ENCODE measurements around the gene KRT85.

KRT85 gene

DNA sequence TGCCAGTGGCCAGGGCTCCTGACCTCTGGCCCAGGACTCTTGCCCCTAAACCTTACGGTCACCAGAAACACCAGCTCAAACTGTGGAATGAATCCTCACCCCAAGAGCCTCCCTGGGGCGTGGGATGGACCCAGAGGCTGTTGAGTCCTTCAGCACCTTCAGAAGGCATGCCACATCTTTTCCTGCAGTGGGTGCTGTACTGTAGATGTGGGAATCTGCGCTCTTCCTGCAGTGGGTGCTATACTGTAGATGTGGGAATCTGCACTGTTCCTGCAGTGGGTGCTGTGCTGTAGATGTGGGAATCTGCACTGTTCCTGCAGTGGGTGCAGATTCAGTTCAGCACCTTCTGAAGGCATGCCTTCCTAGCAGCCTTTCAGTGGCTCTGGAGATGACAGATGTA is 37.7 kb upstream of the KRT85 start:
- Histone ChIP-seq H3K36me3 (ENCODE audit: insufficient read depth, low read length) (no peaks in the 10 kb centered on the region), H4K20me1 (ENCODE audit: insufficient read depth, low read length, poor library complexity, severe bottlenecking) (no peaks in the 10 kb centered on the region), H3F3A (ENCODE audit: low read depth) (no peaks in the 10 kb centered on the region), H3K4me3 (ENCODE audit: low read length, poor library complexity, severe bottlenecking) (no peak overlapping the region), H3K27me3 (ENCODE audit: insufficient read depth, low read length, poor library complexity, severe bottlenecking) (no peaks in the 10 kb centered on the region), H3K79me2 (ENCODE audit: insufficient read depth, low read length) (no peaks in the 10 kb centered on the region), H3K4me2 (ENCODE audit: low read depth, low read length, poor library complexity, severe bottlenecking) (no peak overlapping the region), H3K9ac (ENCODE audit: low read depth, low read length, poor library complexity, severe bottlenecking) (no peak overlapping the region), H3K9me3 (ENCODE audit: insufficient read depth, low read depth, low read length) (no peaks in the 10 kb centered on the region), H3K4me1 (ENCODE audit: insufficient read depth, low read length, poor library complexity, severe bottlenecking) (no peaks in the 10 kb centered on the region), H2AFZ (ENCODE audit: low read length) (no peak overlapping the region), H3K9me2 (replicated peaks; ENCODE audit: low read depth, low read length) (no peaks in the 10 kb centered on the region)
- TF ChIP-seq, protein P1, sequence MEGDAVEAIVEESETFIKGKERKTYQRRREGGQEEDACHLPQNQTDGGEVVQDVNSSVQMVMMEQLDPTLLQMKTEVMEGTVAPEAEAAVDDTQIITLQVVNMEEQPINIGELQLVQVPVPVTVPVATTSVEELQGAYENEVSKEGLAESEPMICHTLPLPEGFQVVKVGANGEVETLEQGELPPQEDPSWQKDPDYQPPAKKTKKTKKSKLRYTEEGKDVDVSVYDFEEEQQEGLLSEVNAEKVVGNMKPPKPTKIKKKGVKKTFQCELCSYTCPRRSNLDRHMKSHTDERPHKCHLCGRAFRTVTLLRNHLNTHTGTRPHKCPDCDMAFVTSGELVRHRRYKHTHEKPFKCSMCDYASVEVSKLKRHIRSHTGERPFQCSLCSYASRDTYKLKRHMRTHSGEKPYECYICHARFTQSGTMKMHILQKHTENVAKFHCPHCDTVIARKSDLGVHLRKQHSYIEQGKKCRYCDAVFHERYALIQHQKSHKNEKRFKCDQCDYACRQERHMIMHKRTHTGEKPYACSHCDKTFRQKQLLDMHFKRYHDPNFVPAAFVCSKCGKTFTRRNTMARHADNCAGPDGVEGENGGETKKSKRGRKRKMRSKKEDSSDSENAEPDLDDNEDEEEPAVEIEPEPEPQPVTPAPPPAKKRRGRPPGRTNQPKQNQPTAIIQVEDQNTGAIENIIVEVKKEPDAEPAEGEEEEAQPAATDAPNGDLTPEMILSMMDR (conservative IDR thresholded peaks at IDR 0.05; ENCODE audit: low read length) = no peak
- TF ChIP-seq EZH2phosphoT487 (IDR thresholded peaks at IDR 0.05; ENCODE audit: borderline replicate concordance) = no peak

DNA sequence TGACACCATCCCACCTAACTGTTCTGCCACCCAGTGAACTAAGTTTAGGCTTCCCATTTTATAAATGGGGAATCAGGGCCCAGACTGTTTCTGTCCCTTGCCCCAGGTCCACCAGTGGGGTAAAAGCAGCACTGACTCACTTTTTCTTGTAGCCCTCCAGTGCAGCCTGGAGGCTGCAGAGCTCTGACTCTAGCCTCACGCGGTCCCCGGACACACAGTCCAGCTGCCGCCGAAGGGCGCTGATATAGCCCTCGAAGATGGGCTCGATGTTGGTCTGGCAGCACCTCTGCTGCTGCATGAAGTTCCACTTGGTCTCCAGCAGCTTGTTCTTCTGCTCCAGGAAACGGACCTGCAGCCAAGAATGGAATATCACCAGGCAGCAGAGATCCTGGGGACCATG is 36.3 kb upstream of the KRT85 start:
- no peaks in the 10 kb centered on the region for H3F3A ChIP-seq (ENCODE audit: low read depth)
- H3K9me3 ChIP-seq (ENCODE audit: insufficient read depth, low read depth, low read length) = no peaks in the 10 kb centered on the region
- no peaks in the 10 kb centered on the region for H4K20me1 ChIP-seq (ENCODE audit: insufficient read depth, low read length, poor library complexity, severe bottlenecking)
- H2AFZ ChIP-seq (ENCODE audit: low read length) = no peak overlapping the region
- no peak overlapping the region for H3K4me2 ChIP-seq (ENCODE audit: low read depth, low read length, poor library complexity, severe bottlenecking)
- H3K9ac ChIP-seq (ENCODE audit: low read depth, low read length, poor library complexity, severe bottlenecking) = no peak overlapping the region
- no peaks in the 10 kb centered on the region for H3K36me3 ChIP-seq (ENCODE audit: insufficient read depth, low read length)
- H3K79me2 ChIP-seq (ENCODE audit: insufficient read depth, low read length) = no peaks in the 10 kb centered on the region
- no peaks in the 10 kb centered on the region for H3K27me3 ChIP-seq (ENCODE audit: insufficient read depth, low read length, poor library complexity, severe bottlenecking)
- no peaks in the 10 kb centered on the region for H3K4me1 ChIP-seq (ENCODE audit: insufficient read depth, low read length, poor library complexity, severe bottlenecking)
- no peaks in the 10 kb centered on the region for H3K9me2 ChIP-seq (replicated peaks; ENCODE audit: low read depth, low read length)
- TF ChIP-seq, protein P1 (conservative IDR thresholded peaks at IDR 0.05; ENCODE audit: low read length) = no peak
- TF ChIP-seq EZH2phosphoT487 (IDR thresholded peaks at IDR 0.05; ENCODE audit: borderline replicate concordance) = no peak
- H3K4me3 ChIP-seq (ENCODE audit: low read length, poor library complexity, severe bottlenecking) = no peak overlapping the region

DNA sequence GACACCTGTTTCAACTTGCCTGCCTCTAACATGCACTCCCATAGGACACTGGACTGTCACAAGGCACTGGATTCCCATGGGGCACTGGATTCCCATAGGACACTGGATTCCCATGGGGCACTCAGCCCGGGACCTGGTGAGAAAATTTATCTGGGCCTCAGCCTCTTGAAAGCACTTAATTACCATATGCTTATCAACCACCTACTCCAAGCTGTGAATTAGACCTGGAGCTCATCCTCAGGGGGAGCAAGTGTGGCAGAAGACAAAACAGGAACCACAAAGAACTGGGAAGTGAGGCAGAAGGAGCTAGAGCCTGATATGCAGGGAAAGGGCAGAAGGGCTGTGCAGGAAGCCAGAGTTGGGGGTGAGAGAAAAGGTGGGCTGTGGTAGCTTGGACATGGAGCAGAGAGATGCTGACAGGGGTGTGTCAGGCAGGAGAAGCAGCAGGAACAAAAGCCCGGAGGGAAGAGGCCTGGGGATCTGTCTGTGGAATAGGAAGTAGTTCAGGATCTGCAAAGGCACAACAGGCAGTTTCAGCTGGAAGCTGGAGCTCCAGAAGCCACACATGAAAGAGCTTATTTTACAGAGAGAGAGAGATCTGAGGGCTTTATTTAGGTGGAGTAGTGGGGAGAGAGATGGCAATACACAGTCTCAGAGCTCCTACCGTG is 35.7 kb upstream of the KRT85 start:
- no peaks in the 10 kb centered on the region for H3K9me2 ChIP-seq (replicated peaks; ENCODE audit: low read depth, low read length)
- no peak overlapping the region for H3K4me2 ChIP-seq (ENCODE audit: low read depth, low read length, poor library complexity, severe bottlenecking)
- H3K4me1 ChIP-seq (ENCODE audit: insufficient read depth, low read length, poor library complexity, severe bottlenecking) = no peaks in the 10 kb centered on the region
- H3K9ac ChIP-seq (ENCODE audit: low read depth, low read length, poor library complexity, severe bottlenecking) = no peak overlapping the region
- no peaks in the 10 kb centered on the region for H3F3A ChIP-seq (ENCODE audit: low read depth)
- TF ChIP-seq, protein P1 (conservative IDR thresholded peaks at IDR 0.05; ENCODE audit: low read length) = no peak
- TF ChIP-seq EZH2phosphoT487 (IDR thresholded peaks at IDR 0.05; ENCODE audit: borderline replicate concordance) = no peak
- no peaks in the 10 kb centered on the region for H3K79me2 ChIP-seq (ENCODE audit: insufficient read depth, low read length)
- H3K9me3 ChIP-seq (ENCODE audit: insufficient read depth, low read depth, low read length) = no peaks in the 10 kb centered on the region
- H3K27me3 ChIP-seq (ENCODE audit: insufficient read depth, low read length, poor library complexity, severe bottlenecking) = no peaks in the 10 kb centered on the region
- no peaks in the 10 kb centered on the region for H3K36me3 ChIP-seq (ENCODE audit: insufficient read depth, low read length)
- H4K20me1 ChIP-seq (ENCODE audit: insufficient read depth, low read length, poor library complexity, severe bottlenecking) = no peaks in the 10 kb centered on the region
- H3K4me3 ChIP-seq (ENCODE audit: low read length, poor library complexity, severe bottlenecking) = no peak overlapping the region
- no peak overlapping the region for H2AFZ ChIP-seq (ENCODE audit: low read length)
